Measurements from ENCODE around the gene MRPL44. TPM values are rescaled to one million over a fixed set of nuclear protein-coding genes. Genes with fewer than 3 reads are reported as not detected.
"Not testable (repeated sequence)": the region's sequence is repeated elsewhere in the genome, so short reads cannot be mapped to it uniquely, and the experiment has no call there.

Gene MRPL44
- total RNA-seq, 2 experiments from 2014 or later, result 29.0 to 30.5 TPM

DNA sequence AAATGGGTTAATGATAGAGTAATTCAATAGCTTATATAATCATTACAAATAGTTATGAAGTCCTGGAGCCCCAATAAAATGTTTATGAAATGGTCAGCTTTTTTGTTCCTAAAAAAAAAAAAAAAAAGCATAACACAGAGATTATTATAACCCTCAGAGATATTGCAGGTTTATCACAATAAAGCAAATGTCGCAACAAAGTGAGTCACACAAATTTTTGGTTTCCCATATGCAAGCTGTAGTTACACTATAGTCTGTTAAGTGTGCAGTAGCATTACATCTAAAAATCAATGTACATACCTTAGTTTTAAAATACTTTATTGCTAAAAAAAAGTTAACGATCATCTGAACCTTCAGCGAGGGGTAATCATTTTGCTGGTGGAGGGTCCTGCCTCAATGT is 32.2 kb upstream of the MRPL44 start:
- Mint-ChIP-seq H3K36me3 (ENCODE audit: low read depth) (peaks cover 23% of the 10 kb centered on the region), H3K9me3 (ENCODE audit: insufficient read depth) (no peaks in the 10 kb centered on the region), H3K4me3 (no peak overlapping the region), H3K27me3 (ENCODE audit: low read depth) (no peaks in the 10 kb centered on the region), H3K4me1 (ENCODE audit: low read depth) (peaks cover 18% of the 10 kb centered on the region), H3K27ac (no peak overlapping the region)
- POLR2A ChIA-PET, result no interaction called here
- no peak for DNase-seq
- CTCF ChIA-PET, result no interaction called here
- no peak for ATAC-seq

- Mint-ChIP-seq H3K4me1 (ENCODE audit: low read depth) (peaks cover 40% of the 10 kb centered on the region), H3K4me3 (no peak overlapping the region), H3K27me3 (ENCODE audit: low read depth) (no peaks in the 10 kb centered on the region), H3K9me3 (ENCODE audit: insufficient read depth) (no peaks in the 10 kb centered on the region), H3K27ac (peak overlapping the region; percentile 67), H3K36me3 (ENCODE audit: low read depth) (peaks cover 19% of the 10 kb centered on the region)
- ChIA-PET CTCF (no interaction called here), POLR2A (interaction anchor here (1.2 kb wide), 1 partner anchor 13 kb away, joined by 4 read pairs; no protein-coding TSS in a partner anchor)
- ATAC-seq (no peak), DNase-seq (no peak)
Measured at GRCh38 chr2:223928113-223929006, 28.9 kb upstream of the MRPL44 start.

- peaks cover 47% of the 10 kb centered on the region for H3K4me1 Mint-ChIP-seq (ENCODE audit: low read depth)
- peaks cover 15% of the 10 kb centered on the region for H3K36me3 Mint-ChIP-seq (ENCODE audit: low read depth)
- no peaks in the 10 kb centered on the region for H3K27me3 Mint-ChIP-seq (ENCODE audit: low read depth)
- CTCF ChIA-PET, result interaction anchor here (0.5 to 1.2 kb wide), 3 partner anchors 12 to 236 kb away, joined by 3 to 4 read pairs (median 3); no protein-coding TSS in a partner anchor
- H3K27ac Mint-ChIP-seq, result peak overlapping the region; percentile 58
- H3K4me3 Mint-ChIP-seq, result peak overlapping the region; percentile 38
- H3K9me3 Mint-ChIP-seq (ENCODE audit: insufficient read depth), result no peaks in the 10 kb centered on the region
- POLR2A ChIA-PET, result interaction anchor here (1.2 kb wide), 2 partner anchors 12 to 196 kb away, joined by 4 read pairs; no protein-coding TSS in a partner anchor
- DNase-seq, result peak; percentile 57
- ATAC-seq, result peak; percentile 90
Measured at GRCh38 chr2:223929571-223930102, 27.6 kb upstream of the MRPL44 start.

- ATAC-seq, result peak; percentile 31
- no peaks in the 10 kb centered on the region for H3K9me3 Mint-ChIP-seq (ENCODE audit: insufficient read depth)
- peak overlapping the region; percentile 75 for H3K27ac Mint-ChIP-seq
- ChIA-PET POLR2A (interaction anchor here (0.7 to 1.3 kb wide), 3 partner anchors 11 to 197 kb away, joined by 3 to 6 read pairs (median 4); partner anchors contain the start of gene WDFY1), CTCF (interaction anchor here (1.1 to 1.2 kb wide), 2 partner anchors 11 to 31 kb away, joined by 3 to 4 read pairs; no protein-coding TSS in a partner anchor)
- H3K4me3 Mint-ChIP-seq, result peak overlapping the region; percentile 38
- peaks cover 53% of the 10 kb centered on the region for H3K4me1 Mint-ChIP-seq (ENCODE audit: low read depth)
- DNase-seq, result no peak
- H3K36me3 Mint-ChIP-seq (ENCODE audit: low read depth), result peaks cover 15% of the 10 kb centered on the region
- H3K27me3 Mint-ChIP-seq (ENCODE audit: low read depth), result no peaks in the 10 kb centered on the region
Measured at GRCh38 chr2:223930103-223930976, 26.9 kb upstream of the MRPL44 start.

DNA sequence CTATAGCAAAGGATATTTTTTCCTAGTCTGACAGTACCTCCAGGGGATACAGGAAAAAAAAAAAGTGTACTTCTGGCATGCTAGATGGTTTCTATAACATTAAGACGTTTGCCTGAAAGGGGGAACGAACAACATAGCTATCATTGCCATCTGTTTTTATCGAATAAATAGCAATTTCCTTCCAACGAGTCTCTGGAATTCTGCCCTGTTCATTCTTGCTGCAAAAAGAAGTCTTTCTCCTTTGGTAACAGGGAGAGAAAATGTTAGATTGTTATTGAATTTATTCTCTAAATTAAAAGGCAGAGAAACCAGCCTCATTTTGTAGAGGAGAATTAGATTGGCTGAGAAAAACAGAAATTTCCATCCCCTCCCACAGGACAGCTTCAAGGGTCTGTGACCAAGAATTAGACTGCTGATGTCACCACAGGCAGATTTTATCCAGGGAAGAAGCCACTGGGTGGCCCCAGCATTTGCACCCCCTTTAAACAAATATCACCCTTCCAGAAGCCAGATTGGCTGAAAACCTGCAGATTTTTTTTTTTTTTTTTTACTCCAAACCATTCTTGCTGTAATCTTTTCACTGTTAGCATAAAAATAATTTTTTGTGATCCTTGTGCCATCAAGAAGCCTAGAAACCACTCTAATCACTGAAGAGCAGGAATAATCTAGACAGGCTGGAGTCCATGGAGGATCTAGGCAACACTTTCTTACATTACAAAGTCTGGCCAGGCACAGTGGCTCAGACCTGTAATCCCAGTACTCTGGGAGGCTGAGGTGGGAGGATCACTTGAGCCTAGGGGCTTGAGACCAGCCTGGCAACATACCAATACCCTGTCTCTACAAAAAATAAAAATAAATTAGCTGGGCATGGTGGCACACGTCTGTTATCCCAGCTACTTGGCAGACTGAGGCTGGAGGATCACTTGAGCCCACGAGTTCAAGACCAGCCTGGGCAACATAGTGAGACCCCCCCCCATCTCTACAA is 24.2 kb upstream of the MRPL44 start:
- no peak for DNase-seq
- H3K4me1 Mint-ChIP-seq (ENCODE audit: low read depth), result peaks cover 75% of the 10 kb centered on the region
- no peak for ATAC-seq
- no peaks in the 10 kb centered on the region for H3K27me3 Mint-ChIP-seq (ENCODE audit: low read depth)
- H3K9me3 Mint-ChIP-seq (ENCODE audit: insufficient read depth), result no peaks in the 10 kb centered on the region
- ChIA-PET CTCF (interaction anchor here (1.3 kb wide), 1 partner anchor 28 kb away, joined by 4 read pairs; no protein-coding TSS in a partner anchor), POLR2A (no interaction called here)
- peaks cover 4% of the 10 kb centered on the region for H3K36me3 Mint-ChIP-seq (ENCODE audit: low read depth)
- H3K4me3 Mint-ChIP-seq, result no peak overlapping the region
- no peak overlapping the region for H3K27ac Mint-ChIP-seq

- Mint-ChIP-seq H3K27me3 (ENCODE audit: low read depth) (no peaks in the 10 kb centered on the region), H3K9me3 (ENCODE audit: insufficient read depth) (peaks cover 5% of the 10 kb centered on the region), H3K27ac (no peak overlapping the region), H3K4me1 (ENCODE audit: low read depth) (peaks cover 78% of the 10 kb centered on the region), H3K36me3 (ENCODE audit: low read depth) (peaks cover 16% of the 10 kb centered on the region), H3K4me3 (no peak overlapping the region)
- ChIA-PET POLR2A (no interaction called here), CTCF (interaction anchor here (1.3 to 1.6 kb wide), 3 partner anchors 10 to 59 kb away, joined by 4 to 5 read pairs (median 4); partner anchors contain the start of gene WDFY1)
- DNase-seq (no peak), ATAC-seq (no peak)
Measured at GRCh38 chr2:223934870-223935269, 22.4 kb upstream of the MRPL44 start.

DNA sequence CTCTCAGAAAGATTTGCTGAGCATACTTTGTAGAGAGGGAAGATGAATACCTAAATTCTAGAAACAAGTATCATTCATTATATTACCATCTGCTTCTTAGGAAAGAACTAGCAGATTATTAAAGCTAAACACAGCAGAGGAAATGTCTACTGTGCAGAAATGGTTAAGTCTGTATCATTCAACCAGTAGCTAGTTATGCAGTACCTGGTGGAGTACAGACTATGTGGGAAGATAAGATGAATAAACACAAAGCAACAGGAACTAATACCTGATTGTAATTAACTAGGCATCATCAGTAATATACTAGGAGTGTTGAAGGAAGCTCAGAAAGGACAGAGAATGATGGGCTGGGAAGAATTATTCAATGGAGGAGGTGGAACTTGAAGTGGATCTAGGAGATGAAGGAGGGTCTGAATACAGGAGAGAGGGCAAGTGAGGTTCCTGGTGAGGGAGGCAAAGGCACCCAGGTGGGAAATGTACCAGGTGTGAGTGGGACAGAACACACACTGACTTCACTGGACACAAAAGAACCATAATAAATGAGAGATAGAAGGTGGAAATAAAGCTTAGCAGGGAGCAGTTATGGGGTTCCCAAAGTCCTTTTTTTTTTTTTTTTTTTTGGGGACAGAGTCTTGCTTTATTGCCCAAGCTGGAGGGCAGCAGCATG is 21.7 kb upstream of the MRPL44 start:
- Mint-ChIP-seq H3K9me3 (ENCODE audit: insufficient read depth) (peaks cover 6% of the 10 kb centered on the region), H3K27me3 (ENCODE audit: low read depth) (no peaks in the 10 kb centered on the region), H3K4me3 (no peak overlapping the region), H3K4me1 (ENCODE audit: low read depth) (peaks cover 73% of the 10 kb centered on the region), H3K36me3 (ENCODE audit: low read depth) (peaks cover 19% of the 10 kb centered on the region), H3K27ac (peak overlapping the region; percentile 44)
- ChIA-PET CTCF (interaction anchor here (1.0 to 1.6 kb wide), 4 partner anchors 9 to 175 kb away, joined by 3 to 5 read pairs (median 4); partner anchors contain the start of gene WDFY1), POLR2A (no interaction called here)
- ATAC-seq (no peak), DNase-seq (no peak)

- peak overlapping the region; percentile 67 for H3K27ac Mint-ChIP-seq
- ATAC-seq (no peak), DNase-seq (no peak)
- H3K4me3 Mint-ChIP-seq, result peak overlapping the region; percentile 25
- POLR2A ChIA-PET, result no interaction called here
- H3K4me1 Mint-ChIP-seq (ENCODE audit: low read depth), result peaks cover 75% of the 10 kb centered on the region
- H3K27me3 Mint-ChIP-seq (ENCODE audit: low read depth), result no peaks in the 10 kb centered on the region
- CTCF ChIA-PET, result interaction anchor here (1.2 kb wide), 1 partner anchor 139 kb away, joined by 5 read pairs; no protein-coding TSS in a partner anchor
- H3K9me3 Mint-ChIP-seq (ENCODE audit: insufficient read depth), result peaks cover 6% of the 10 kb centered on the region
- H3K36me3 Mint-ChIP-seq (ENCODE audit: low read depth), result peaks cover 27% of the 10 kb centered on the region
Measured at GRCh38 chr2:223936862-223937326, 20.4 kb upstream of the MRPL44 start.

- POLR2A ChIA-PET, result no interaction called here
- ATAC-seq (no peak), DNase-seq (no peak)
- Mint-ChIP-seq H3K27ac (no peak overlapping the region), H3K27me3 (ENCODE audit: low read depth) (no peaks in the 10 kb centered on the region), H3K36me3 (ENCODE audit: low read depth) (peaks cover 28% of the 10 kb centered on the region), H3K9me3 (ENCODE audit: insufficient read depth) (peaks cover 6% of the 10 kb centered on the region), H3K4me3 (peak overlapping the region; percentile 34), H3K4me1 (ENCODE audit: low read depth) (peaks cover 75% of the 10 kb centered on the region)
- CTCF ChIA-PET, result no interaction called here
Measured at GRCh38 chr2:223937535-223937934, 19.7 kb upstream of the MRPL44 start.

GRCh38 chr2:223939438-223939837 is 17.8 kb upstream of the MRPL44 start:
- H3K4me3 Mint-ChIP-seq; DNase-seq; ATAC-seq; H3K9me3 Mint-ChIP-seq (ENCODE audit: insufficient read depth); H3K27me3 Mint-ChIP-seq (ENCODE audit: low read depth); POLR2A ChIA-PET: not testable (repeated sequence)
- CTCF ChIA-PET, result interaction anchor here (1.6 kb wide), 1 partner anchor 345 kb away, joined by 3 read pairs; no protein-coding TSS in a partner anchor
- H3K4me1 Mint-ChIP-seq (ENCODE audit: low read depth), result peaks cover 73% of the 10 kb centered on the region
- H3K36me3 Mint-ChIP-seq (ENCODE audit: low read depth), result peaks cover 38% of the 10 kb centered on the region
- peak overlapping the region; percentile 5 for H3K27ac Mint-ChIP-seq

Measured in activated CD8-positive, alpha-beta T cell treated with anti-CD3 and anti-CD28 coated beads, Interleukin-2, amount 10 ng/mL, durations not matched to agents 7 days and 5 days (primary cell).